Motor neuron (in vitro differentiated cells): ENCODE measurements around the gene WDR64. TPM values are rescaled to one million over a fixed set of nuclear protein-coding genes. Genes with fewer than 3 reads are reported as not detected.
A peak's percentile ranks its signal among the peaks of the same experiment; 100 is the strongest.
"Not testable (repeated sequence)": the region's sequence is repeated elsewhere in the genome, so short reads cannot be mapped to it uniquely, and the experiment has no call there.

Experiments
- ATAC-seq, 8 experiments: fragments of 200-7000 bp; cut with Tn5 transposase; replicated peaks in 6 of 8; 2 replicates each; pipeline ENCODE4 v1.8.0; 2021; ENCODE audit warnings: mild to moderate bottlenecking in 8 of 8, moderate library complexity in 8 of 8
- H3K27ac ChIP-seq, 2 donors: fragments of 250-450 bp; sonication (Bioruptor Pico); 2 replicates each; pipeline ENCODE4 v1.9.0; 2021; ENCODE audit warnings: antibody characterized with exemption in 2 of 2, mild to moderate bottlenecking in 2 of 2, moderate library complexity in 1 of 2
- H3K4me1 ChIP-seq, 2 donors: fragments of 250-450 bp; sonication (Bioruptor Pico); replicated peaks in 1 of 2; 2 replicates each; pipeline ENCODE4 v1.6.1; 2021; ENCODE audit warnings: antibody characterized with exemption in 2 of 2, mild to moderate bottlenecking in 2 of 2, moderate library complexity in 1 of 2
- H3K4me3 ChIP-seq, 5 donors: fragments of 250-450 bp; sonication (Bioruptor Pico); 2 replicates each; pipeline ENCODE4 v1.9.0; 2021; ENCODE audit warnings: antibody characterized with exemption in 5 of 5, mild to moderate bottlenecking in 5 of 5, moderate library complexity in 4 of 5
- WGBS, 10 experiments: fragments of 450-650 bp; shearing (Covaris generic); methylation state at CpG; one replicate each; pipeline ENCODE4 v1.0.0; 2022; 5-methylcytosine and 5-hydroxymethylcytosine counted together
- in situ Hi-C, 9 experiments: fragments of 400-800 bp; cut with MboI; loops; one replicate each; pipeline ENCODE4 v1.15.0; 2021; ENCODE audit warnings: low sequenced_read_pairs in 9 of 9, low pct_unique_long_range_greater_than_20kb in 2 of 9; ENCODE audit not compliant: unreplicated experiment in 9 of 9
- total RNA-seq, 8 experiments: library from RNA; unstranded; fragments of 300-600 nt; gene quantifications; 2 replicates each; pipeline versions ENCODE4 v1.2.3 to v1.2.4, GENCODE V29; 2022

Gene WDR64
- total RNA-seq, 8 experiments from 2014 or later: 0.05 to 0.85 (median 0.27) TPM; not detected in 4

DNA sequence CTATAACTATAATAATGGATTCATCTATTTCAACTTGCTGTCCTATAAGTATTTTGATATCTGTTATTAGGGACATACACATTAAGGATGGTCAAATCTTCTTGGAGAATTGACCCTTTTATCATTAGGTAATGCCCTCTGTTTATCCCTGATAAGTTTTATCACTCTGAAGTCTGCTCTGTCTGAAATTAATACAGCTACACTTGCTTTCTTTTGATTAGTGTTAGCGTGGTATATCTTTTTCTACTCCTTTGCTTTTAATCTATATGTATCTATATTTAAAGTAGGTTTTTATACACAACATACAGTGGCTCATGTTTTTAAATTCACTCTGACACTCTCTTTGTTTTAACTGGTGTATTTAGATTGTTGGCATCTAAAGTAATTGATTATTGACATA lies 126.0 kb downstream of the WDR64 start:
- WGBS, 10 experiments: 45 to 100% (median 88%) methylated on average over 1 of the region's 1 CpG; no CpG with 5 or more reads in 2 of the 10 experiments
- H3K4me3 ChIP-seq: no peak overlapping the region
- no peak for ATAC-seq
- no peak overlapping the region for H3K27ac ChIP-seq
- in situ Hi-C loops: no loop called here
- H3K4me1 ChIP-seq: no peaks in the 10 kb centered on the region

GRCh38 chr1:241779897-241780296 lies 127.8 kb downstream of the WDR64 start:
- ATAC-seq: no peak
- Histone ChIP-seq H3K27ac (no peak overlapping the region), H3K4me3 (no peak overlapping the region), H3K4me1 (peaks cover 0 to 5% of the 10 kb centered on the region in 2 donors)
- 40 to 100% (median 83%) methylated on average over 1 of the region's 1 CpG; no CpG with 5 or more reads in 1 of the 10 experiments for WGBS, 10 experiments
- in situ Hi-C loops: no loop called here

- Histone ChIP-seq H3K4me3 (no peak overlapping the region), H3K4me1 (peaks cover 4 to 15% of the 10 kb centered on the region in 2 donors), H3K27ac (no peak overlapping the region)
- peak in 1 of 8 experiments; percentile 43 for ATAC-seq
- in situ Hi-C loops: no loop called here
- WGBS, 10 experiments: 0 to 83% (median 65%) methylated on average over 1 to 4 of the region's 4 CpGs; no CpG with 5 or more reads in 2 of the 10 experiments
These were observed 130.3 kb downstream of the WDR64 start for GRCh38 chr1:241782396-241782795.

GRCh38 chr1:241787691-241788090 lies 135.6 kb downstream of the WDR64 start:
- Histone ChIP-seq H3K27ac (no peak overlapping the region), H3K4me1 (peaks cover 4 to 15% of the 10 kb centered on the region in 2 donors), H3K4me3 (no peak overlapping the region)
- in situ Hi-C loops: no loop called here
- WGBS, 10 experiments: 30 to 92% (median 67%) methylated on average over 2 to 4 of the region's 4 CpGs
- ATAC-seq: no peak

DNA sequence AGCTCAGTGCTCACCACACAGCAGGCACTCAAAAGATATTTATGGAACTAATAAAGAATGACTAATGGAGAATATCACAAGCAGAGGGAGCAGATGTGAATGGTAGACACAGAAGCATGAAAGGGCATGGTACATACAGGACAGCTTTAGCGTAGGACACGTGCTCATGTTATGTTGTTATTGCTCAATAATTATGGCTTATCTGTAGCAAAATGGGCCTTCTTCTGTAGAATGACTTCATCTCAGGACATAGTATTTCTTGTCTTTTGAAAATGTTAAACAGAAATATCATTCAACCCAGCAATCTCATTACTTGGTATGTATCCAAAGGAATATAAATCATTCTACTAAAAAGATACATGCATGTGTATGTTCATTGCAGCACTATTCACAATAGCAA lies 137.0 kb downstream of the WDR64 start:
- in situ Hi-C loops: no loop called here
- H3K4me1 ChIP-seq: peaks cover 4 to 15% of the 10 kb centered on the region in 2 donors
- 5 to 100% (median 81%) methylated on average over 1 to 2 of the region's 2 CpGs; no CpG with 5 or more reads in 2 of the 10 experiments for WGBS, 10 experiments
- H3K4me3 ChIP-seq: no peak overlapping the region
- H3K27ac ChIP-seq: no peak overlapping the region
- no peak for ATAC-seq

GRCh38 chr1:241799416-241799815 lies 147.3 kb downstream of the WDR64 start:
- Histone ChIP-seq H3K27ac (no peak overlapping the region), H3K4me1 (no peaks in the 10 kb centered on the region), H3K4me3 (no peak overlapping the region)
- no peak for ATAC-seq
- WGBS, 10 experiments: 42 to 100% (median 88%) methylated on average over 1 of the region's 1 CpG; no CpG with 5 or more reads in 3 of the 10 experiments
- in situ Hi-C loops: no loop called here

DNA sequence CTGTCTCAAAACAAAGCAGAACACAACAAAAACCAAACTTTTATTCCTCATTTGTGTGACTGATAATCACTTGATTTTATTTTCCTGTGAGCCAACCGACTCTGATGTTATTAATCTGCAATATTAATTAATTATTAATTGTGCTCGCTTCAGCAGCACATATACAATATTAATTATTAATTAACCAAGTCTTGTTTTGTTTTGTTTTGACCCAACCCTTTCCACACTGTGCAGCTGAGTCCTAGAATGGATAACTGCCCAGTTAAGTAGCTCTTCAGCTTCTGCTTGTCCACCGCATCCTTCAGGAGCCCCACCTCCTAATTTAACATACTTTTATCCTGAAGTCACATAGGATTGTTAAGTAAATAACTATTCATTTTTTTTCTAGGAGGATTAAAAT lies 148.6 kb downstream of the WDR64 start:
- WGBS, 10 experiments: 17 to 89% (median 67%) methylated on average over 1 to 3 of the region's 3 CpGs; no CpG with 5 or more reads in 2 of the 10 experiments
- in situ Hi-C loops: no loop called here
- H3K4me3 ChIP-seq: no peak overlapping the region
- no peaks in the 10 kb centered on the region for H3K4me1 ChIP-seq
- H3K27ac ChIP-seq: no peak overlapping the region
- no peak for ATAC-seq

GRCh38 chr1:241802863-241803262 lies 150.8 kb downstream of the WDR64 start:
- in situ Hi-C loops: no loop called here
- H3K4me1 ChIP-seq: no peaks in the 10 kb centered on the region
- 13 to 97% (median 86%) methylated on average over 1 to 3 of the region's 3 CpGs; no CpG with 5 or more reads in 1 of the 10 experiments for WGBS, 10 experiments
- no peak overlapping the region for H3K4me3 ChIP-seq
- no peak overlapping the region for H3K27ac ChIP-seq
- ATAC-seq: no peak

DNA sequence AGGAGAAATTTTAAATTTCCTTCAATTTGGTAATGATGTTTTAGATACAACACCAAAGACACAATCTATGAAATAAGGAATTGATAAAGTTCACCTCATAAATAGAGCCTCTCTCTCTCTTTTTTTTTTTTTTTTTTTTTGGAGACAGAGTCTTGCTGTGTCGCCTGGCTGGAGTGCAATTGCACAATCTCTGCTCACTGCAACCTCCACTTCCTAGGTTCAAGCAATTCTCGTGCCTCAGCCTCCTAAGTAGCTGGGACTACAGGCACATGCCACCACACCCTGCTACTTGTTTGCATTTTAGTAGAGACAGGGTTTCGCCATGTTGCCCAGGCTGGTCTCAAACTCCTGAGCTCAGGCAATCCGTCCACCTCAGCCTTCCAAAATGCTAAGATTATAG lies 152.6 kb downstream of the WDR64 start:
- H3K27ac ChIP-seq, H3K4me3 ChIP-seq, in situ Hi-C loops, H3K4me1 ChIP-seq, ATAC-seq: not testable (repeated sequence)
- 35 to 100% (median 75%) methylated on average over 1 to 4 of the region's 4 CpGs; no CpG with 5 or more reads in 2 of the 10 experiments for WGBS, 10 experiments

DNA sequence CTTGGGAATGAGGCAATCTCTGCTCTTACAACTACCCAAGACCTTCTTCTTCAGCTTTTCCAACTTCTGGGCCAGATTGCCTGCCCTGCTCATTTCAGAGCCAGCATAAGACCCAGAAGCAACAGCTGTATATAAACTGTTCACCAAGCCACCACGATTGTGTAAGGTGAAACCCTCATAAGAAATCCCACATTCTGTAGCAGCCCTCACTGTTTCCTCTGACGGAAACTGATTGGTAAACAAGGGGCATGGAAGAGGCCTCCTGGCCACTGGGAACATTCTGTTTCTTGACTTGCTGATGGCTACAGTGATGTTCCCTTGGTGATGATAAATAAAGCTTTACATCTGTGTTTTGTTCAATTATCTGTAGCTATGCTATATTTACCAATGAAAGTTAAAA lies 156.2 kb downstream of the WDR64 start:
- WGBS, 10 experiments: 0 to 100% (median 72%) methylated on average over 1 to 2 of the region's 2 CpGs; no CpG with 5 or more reads in 2 of the 10 experiments
- in situ Hi-C loops: no loop called here
- H3K4me1 ChIP-seq: no peaks in the 10 kb centered on the region
- ATAC-seq: no peak
- H3K4me3 ChIP-seq: no peak overlapping the region
- H3K27ac ChIP-seq: no peak overlapping the region

- Histone ChIP-seq H3K4me1 (peaks cover 0 to 5% of the 10 kb centered on the region in 2 donors), H3K4me3 (no peak overlapping the region), H3K27ac (no peak overlapping the region)
- in situ Hi-C loops: no loop called here
- ATAC-seq: no peak
- WGBS, 10 experiments: 47 to 100% (median 92%) methylated on average over 1 to 7 of the region's 8 CpGs
These were observed 158.8 kb downstream of the WDR64 start for GRCh38 chr1:241810769-241811405.

DNA sequence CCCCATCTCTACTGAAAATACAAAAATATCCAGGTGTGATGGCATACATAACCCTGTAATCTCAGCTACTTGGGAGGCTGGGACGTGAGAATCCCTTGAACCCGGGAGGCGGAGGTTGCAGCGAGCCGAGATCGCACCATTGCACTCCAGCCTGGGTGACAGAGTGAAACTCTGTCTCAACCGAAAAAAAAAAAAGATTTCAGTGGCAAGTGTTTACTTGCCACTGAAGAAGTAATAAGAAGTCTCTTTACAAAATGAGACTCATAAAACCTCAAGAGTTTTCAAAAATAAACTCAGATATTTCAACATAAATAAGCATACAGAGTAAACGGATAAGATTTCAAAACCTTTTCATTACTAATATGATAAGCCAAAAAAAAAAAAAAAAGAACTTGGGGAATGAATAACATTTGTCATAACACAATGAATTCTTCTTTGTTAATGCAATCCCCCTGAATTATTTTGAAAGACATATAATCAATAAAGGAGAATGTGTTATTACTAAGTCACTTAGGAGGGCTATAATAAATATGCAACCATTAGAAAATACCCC lies 161.8 kb downstream of the WDR64 start:
- in situ Hi-C loops: no loop called here

DNA sequence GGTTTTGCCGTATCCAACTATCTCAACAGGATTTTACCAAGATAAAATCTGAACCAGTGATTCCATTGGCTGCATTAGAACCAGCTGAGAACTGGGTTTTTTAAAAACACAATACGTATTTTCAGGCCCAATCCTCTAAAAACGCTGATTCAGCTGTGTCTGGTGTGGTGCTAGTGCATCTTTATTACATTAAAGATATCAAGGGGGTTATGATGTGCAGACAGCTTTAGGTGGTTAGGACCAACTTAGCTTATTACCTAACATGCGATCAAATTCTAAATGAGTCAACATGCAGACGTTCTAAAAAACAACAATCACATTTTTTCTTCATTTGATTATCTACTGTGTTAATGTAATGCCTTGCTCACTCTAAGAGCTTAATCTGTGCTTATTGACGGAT lies 163.9 kb downstream of the WDR64 start:
- no peak overlapping the region for H3K27ac ChIP-seq
- no peak for ATAC-seq
- in situ Hi-C loops: no loop called here
- H3K4me1 ChIP-seq: peaks cover 0 to 5% of the 10 kb centered on the region in 2 donors
- 45 to 96% (median 82%) methylated on average over 1 to 6 of the region's 6 CpGs; no CpG with 5 or more reads in 1 of the 10 experiments for WGBS, 10 experiments
- H3K4me3 ChIP-seq: no peak overlapping the region

More for the DNA sequence above, 161.8 kb downstream of the WDR64 start:
- no peak overlapping the region for H3K4me3 ChIP-seq
- no peak for ATAC-seq
- H3K4me1 ChIP-seq: peaks cover 0 to 5% of the 10 kb centered on the region in 2 donors
- H3K27ac ChIP-seq: no peak overlapping the region
- WGBS, 10 experiments: 63 to 99% (median 85%) methylated on average over 2 to 8 of the region's 8 CpGs; no CpG with 5 or more reads in 1 of the 10 experiments
